UCSD-AML1 (cell line): ENCODE results near the gene TH.
"Not testable (repeated sequence)": the region's sequence is repeated elsewhere in the genome, so short reads cannot be mapped to it uniquely, and the experiment has no call there.

Experiments
- DNase-seq: peaks from one replicate; lab custom pipeline; 2025; ENCODE audit not compliant: unreplicated experiment; lab: John Stamatoyannopoulos, UW

The TH gene

GRCh38 chr11:2179516-2179915 is 7.9 kb upstream of the TH start:
- no peak for DNase-seq

- DNase-seq = no peak
Observed at GRCh38 chr11:2178906-2179494, 7.4 kb upstream of the TH start.

- not testable (repeated sequence) for DNase-seq
Observed at GRCh38 chr11:2178055-2178773, 6.6 kb upstream of the TH start.

- no peak for DNase-seq
Observed at GRCh38 chr11:2177076-2177475, 5.5 kb upstream of the TH start.

GRCh38 chr11:2176389-2176900 is 4.8 kb upstream of the TH start:
- DNase-seq = no peak

DNA sequence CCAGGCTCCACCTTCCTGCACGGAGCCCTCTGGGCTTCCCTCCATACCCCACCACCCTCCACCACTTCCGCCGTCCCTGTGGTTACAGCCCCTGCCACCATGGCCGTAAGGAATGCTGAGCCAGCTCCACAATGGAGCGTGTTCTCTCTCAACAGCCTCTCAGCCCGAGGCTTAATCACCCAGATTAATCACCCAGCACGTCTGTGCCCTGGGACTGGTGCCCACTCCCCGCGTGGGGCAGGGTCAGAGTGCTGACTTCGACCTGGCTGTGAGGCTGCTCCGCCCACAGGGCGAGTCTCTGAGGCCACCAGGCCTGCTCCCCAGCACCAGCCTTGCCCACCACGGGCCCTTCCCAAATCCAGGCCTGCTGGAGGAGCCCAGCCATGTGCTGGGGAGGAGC is 4.0 kb upstream of the TH start:
- no peak for DNase-seq

- no peak for DNase-seq
Observed at GRCh38 chr11:2174361-2174760, 2.7 kb upstream of the TH start.

DNA sequence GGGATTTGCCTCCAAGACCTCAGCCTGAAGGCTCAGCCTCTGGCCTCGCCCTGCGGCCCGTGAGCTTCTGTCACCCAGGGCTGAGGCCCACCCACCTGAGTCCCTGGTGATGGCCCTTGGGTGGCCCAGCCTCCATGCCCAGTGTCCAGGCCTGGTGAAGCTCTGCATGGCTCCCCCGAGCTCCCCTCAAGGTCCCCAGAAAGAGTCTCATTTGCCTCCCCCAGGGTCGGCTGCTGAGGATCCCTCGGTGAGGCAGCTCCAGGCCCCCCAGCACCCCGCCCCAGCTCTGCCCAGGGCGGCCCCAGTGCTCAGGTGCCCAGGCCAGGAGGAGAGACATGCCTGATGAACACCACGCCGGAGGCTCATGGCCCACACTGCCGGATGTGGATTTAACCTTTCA is 2.1 kb upstream of the TH start:
- DNase-seq = no peak

- DNase-seq = no peak
Observed at GRCh38 chr11:2173150-2173693, 1.6 kb upstream of the TH start.

DNA sequence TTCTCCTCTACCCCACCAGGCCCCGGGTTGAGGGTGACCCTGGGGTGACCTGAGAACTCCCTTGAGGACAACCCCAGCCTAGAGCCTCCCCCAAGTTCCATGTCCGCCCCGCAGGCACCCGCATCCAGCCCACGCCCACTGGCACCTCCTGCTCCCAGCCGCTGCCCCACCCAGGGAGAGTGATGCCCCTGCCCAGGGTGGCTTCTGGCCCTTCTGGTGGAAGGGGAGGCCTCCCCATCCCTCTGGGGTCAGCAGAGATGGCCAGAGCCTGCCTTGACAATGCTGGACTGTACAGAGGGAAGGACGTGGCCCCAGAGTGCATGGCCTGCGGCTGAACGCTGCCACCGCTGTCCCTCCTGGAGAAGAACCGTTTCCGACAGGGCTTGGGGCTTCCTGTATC is 1.1 kb upstream of the TH start:
- no peak for DNase-seq

GRCh38 chr11:2169626-2170570 is 1.7 kb downstream of the TH start:
- no peak for DNase-seq

GRCh38 chr11:2169005-2169378 is 2.6 kb downstream of the TH start:
- no peak for DNase-seq

DNA sequence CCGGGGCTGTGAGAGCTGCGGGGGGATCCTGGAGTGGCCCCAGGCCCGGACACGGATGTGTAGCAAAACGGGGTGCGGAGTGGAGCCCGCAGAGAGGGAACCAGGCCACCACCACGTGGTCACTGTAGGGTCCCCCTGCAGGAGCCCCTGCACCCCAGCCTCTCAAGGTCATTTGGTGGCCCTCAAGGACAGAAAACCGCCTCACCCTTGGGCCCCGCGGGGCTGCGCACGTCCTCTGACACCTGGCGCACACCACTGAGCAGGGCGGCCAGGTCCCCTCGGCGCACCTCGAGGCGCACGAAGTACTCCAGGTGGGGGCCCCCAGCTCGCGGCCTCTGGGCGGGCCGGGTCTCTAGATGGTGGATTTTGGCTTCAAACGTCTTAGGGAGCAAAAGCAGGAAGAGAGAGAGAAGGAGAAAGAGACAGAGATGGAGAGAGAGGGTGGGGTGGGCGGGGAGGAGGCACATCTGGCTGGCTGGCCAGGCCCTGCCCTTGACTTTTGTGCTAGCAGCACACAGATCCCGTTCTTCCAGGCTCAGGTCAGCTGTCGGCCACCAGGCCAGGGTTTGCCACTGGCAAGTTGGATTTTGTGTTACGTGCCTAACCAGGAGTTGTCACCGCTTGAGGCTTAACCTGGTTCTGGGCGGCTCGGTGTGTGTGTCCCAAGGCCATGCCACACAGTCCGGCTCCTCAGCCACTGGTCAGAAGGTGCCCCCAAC is 3.2 kb downstream of the TH start:
- DNase-seq = no peak

GRCh38 chr11:2167141-2168045 is 4.2 kb downstream of the TH start:
- no peak for DNase-seq

GRCh38 chr11:2166091-2166851 is 5.3 kb downstream of the TH start:
- no peak for DNase-seq

DNA sequence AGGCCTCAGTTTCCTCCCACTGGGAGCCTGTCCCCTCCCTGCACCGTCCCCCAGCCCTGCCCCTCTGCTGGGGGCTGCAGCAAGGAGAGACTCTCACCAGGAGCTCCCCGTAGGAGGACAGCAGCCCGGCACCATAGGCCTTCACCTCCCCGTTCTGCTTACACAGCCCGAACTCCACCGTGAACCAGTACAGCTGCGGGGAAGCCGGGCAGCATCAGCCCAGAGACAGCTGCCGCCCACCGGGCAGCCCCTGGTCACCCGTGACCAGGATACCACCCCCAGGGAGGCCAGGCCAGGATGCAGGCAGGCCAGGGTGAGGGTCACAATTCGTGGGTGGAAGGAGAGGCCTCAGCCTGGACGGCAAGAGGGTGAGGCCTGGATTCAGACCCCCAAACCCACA is 6.0 kb downstream of the TH start:
- DNase-seq = no peak

- no peak for DNase-seq
Observed at GRCh38 chr11:2164861-2165555, 6.6 kb downstream of the TH start.

- no peak for DNase-seq
Observed at GRCh38 chr11:2164081-2164480, 7.5 kb downstream of the TH start.
